GM10266 (cell line): ENCODE measurements around the gene TBL1X.

Experiments
- DNase-seq: peaks from one replicate; pipeline ENCODE4 v3.0.0; 2012; ENCODE audit errors: extremely low spot score
- CTCF ChIP-seq: IDR thresholded peaks from 2 replicates; pipeline ENCODE4 v1.5.1; 2012; ENCODE audit warnings: mild to moderate bottlenecking, low read depth; ENCODE audit not compliant: control insufficient read depth, insufficient read depth; ENCODE audit errors: missing control alignments

The TBL1X gene

GRCh38 chrX:9707306-9708033, 242.6 kb downstream of the TBL1X start:
- TF ChIP-seq CTCF = no peak
- no peak for DNase-seq

- TF ChIP-seq CTCF = no peak
- DNase-seq = no peak
Measured at GRCh38 chrX:9708086-9708485, 243.2 kb downstream of the TBL1X start.

GRCh38 chrX:9708923-9709553, 244.2 kb downstream of the TBL1X start:
- TF ChIP-seq CTCF = peak; percentile 66
- DNase-seq = peak; percentile 50

- DNase-seq = no peak
- no peak for TF ChIP-seq CTCF
Measured at GRCh38 chrX:9710332-9710731, 245.5 kb downstream of the TBL1X start.

- no peak for DNase-seq
- no peak for TF ChIP-seq CTCF
Measured at GRCh38 chrX:9717376-9717775, 252.5 kb downstream of the TBL1X start.

- no peak for TF ChIP-seq CTCF
- DNase-seq = no peak
Measured at GRCh38 chrX:9724711-9725110, 259.9 kb downstream of the TBL1X start.

- TF ChIP-seq CTCF = no peak
- no peak for DNase-seq
Measured at GRCh38 chrX:9728261-9728660, 263.4 kb downstream of the TBL1X start.
